ENCODE measurements around the gene TBATA.

The TBATA gene

DNA sequence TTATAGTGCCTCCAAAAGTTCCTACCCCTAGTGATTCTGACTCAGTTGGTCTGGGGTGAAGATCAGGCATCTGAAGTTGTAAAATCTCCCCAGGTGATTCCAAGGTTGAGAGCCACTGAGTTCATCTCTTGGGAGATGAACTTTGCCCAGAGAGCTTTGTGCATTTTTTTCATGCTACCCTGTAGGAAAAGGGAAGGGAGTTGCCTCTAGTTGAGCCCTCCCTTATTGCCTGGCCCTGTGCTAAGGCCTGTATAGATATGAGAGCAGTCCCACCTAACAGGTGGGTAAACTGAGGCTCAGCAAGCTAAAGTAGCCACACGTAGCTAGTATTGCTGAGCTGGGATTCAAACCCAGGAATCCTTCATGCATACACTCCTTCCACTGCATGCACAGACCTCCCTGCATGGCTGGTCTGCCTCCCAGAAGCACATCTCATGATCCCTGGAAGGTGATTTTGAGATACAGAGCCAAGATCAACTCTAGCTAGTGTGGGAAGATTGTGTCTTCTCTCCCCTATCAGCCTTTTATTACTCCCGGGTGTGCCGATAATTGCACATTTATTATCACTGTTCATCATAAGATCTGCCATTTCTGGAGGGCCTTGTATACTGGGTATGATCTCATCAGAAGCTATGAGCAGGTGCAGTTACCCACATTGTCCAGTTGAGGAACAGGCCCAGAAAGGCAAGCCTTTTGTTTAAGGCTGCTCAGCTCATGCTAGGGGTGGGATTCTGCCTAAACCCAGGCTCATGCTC is 47.0 kb downstream of the TBATA start:
- TF ChIP-seq, protein P1, sequence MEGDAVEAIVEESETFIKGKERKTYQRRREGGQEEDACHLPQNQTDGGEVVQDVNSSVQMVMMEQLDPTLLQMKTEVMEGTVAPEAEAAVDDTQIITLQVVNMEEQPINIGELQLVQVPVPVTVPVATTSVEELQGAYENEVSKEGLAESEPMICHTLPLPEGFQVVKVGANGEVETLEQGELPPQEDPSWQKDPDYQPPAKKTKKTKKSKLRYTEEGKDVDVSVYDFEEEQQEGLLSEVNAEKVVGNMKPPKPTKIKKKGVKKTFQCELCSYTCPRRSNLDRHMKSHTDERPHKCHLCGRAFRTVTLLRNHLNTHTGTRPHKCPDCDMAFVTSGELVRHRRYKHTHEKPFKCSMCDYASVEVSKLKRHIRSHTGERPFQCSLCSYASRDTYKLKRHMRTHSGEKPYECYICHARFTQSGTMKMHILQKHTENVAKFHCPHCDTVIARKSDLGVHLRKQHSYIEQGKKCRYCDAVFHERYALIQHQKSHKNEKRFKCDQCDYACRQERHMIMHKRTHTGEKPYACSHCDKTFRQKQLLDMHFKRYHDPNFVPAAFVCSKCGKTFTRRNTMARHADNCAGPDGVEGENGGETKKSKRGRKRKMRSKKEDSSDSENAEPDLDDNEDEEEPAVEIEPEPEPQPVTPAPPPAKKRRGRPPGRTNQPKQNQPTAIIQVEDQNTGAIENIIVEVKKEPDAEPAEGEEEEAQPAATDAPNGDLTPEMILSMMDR (conservative IDR thresholded peaks at IDR 0.05; ENCODE audit: low read depth) = no peak
- ChIA-PET CTCF (interaction anchor here (0.5 to 0.9 kb wide), 4 partner anchors 16 to 1162 kb away, joined by 3 to 4 read pairs (median 4); no protein-coding TSS in a partner anchor), POLR2A (ENCODE audit: low non-redundant PET) (no interaction called here)

DNA sequence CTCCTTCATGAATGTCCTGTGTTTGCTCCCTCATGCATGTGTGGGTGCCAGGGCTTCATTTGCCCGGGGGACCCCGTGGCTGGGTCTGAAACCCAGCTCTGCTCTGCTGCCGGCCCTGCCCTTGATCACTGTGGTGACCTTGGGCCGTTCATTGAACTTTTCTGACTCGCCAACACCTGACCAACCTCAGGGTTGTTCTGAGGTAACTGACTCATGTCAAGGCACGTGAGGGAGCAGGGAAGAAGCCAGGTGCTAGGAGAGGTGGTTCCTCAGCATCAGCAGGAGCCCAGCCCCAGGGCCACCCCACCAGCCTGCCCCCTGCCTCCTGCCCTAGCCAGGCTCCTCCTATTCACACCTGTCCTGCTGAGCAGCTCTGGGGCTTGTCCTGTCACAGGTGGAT is 47.9 kb downstream of the TBATA start:
- DNase-seq (ENCODE audit: low spot score) = no peak
- ChIA-PET CTCF (interaction anchor here (0.6 kb wide), 1 partner anchor 73 kb away, joined by 3 read pairs; no protein-coding TSS in a partner anchor), POLR2A (ENCODE audit: low non-redundant PET) (no interaction called here)
- no peak overlapping the region for H3K27ac ChIP-seq
- TF ChIP-seq, protein P1 (conservative IDR thresholded peaks at IDR 0.05; ENCODE audit: low read depth) = no peak

More for the DNA sequence above, 47.0 kb downstream of the TBATA start:
- no peak for DNase-seq (ENCODE audit: low spot score)
- no peak overlapping the region for H3K27ac ChIP-seq

DNA sequence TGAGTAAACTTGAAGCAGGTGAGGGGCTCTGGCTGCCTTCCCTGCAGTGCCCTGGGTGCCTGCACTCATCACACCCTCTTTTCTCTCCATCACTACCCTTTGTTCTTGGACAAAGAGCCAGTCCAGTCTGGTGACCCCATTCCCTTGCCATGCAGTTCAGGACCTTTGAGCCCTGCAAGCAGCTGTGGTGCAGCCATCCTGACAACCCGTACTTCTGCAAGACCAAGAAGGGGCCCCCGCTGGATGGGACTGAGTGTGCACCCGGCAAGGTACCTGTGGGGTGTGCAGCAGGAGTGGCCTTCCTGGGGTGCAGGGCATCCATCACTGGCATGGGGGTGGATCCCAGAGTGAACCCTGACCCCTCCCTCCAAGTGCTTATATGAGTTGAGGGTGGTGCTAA is 48.7 kb downstream of the TBATA start:
- TF ChIP-seq, protein P1 (conservative IDR thresholded peaks at IDR 0.05; ENCODE audit: low read depth) = no peak
- CTCF ChIA-PET = no interaction called here
- POLR2A ChIA-PET (ENCODE audit: low non-redundant PET) = no interaction called here
- no peak for DNase-seq (ENCODE audit: low spot score)
- no peak overlapping the region for H3K27ac ChIP-seq

DNA sequence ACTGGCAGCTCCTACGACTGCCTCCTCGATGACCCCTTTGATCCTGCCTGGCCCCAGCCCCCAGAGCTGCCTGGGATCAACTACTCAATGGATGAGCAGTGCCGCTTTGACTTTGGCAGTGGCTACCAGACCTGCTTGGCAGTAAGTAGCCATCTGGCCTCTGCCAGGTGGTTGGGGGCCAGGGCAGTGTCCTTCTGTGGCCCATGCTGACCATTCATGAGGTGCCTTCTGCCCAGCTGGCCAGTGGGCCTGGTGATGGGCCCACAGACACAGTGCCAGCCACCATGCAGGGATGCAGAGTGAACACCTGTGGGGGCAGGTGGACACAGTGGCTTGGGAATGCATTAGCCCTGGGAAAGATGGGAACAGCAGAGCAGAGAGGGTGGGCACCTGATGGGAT is 50.0 kb downstream of the TBATA start:
- TF ChIP-seq, protein P1 (conservative IDR thresholded peaks at IDR 0.05; ENCODE audit: low read depth) = no peak
- no peak for DNase-seq (ENCODE audit: low spot score)
- ChIA-PET CTCF (interaction anchor here (0.6 kb wide), 1 partner anchor 26 kb away, joined by 3 read pairs; no protein-coding TSS in a partner anchor), POLR2A (ENCODE audit: low non-redundant PET) (interaction anchor here (0.7 kb wide), 1 partner anchor 130 kb away, joined by 4 read pairs; no protein-coding TSS in a partner anchor)
- H3K27ac ChIP-seq = no peak overlapping the region

DNA sequence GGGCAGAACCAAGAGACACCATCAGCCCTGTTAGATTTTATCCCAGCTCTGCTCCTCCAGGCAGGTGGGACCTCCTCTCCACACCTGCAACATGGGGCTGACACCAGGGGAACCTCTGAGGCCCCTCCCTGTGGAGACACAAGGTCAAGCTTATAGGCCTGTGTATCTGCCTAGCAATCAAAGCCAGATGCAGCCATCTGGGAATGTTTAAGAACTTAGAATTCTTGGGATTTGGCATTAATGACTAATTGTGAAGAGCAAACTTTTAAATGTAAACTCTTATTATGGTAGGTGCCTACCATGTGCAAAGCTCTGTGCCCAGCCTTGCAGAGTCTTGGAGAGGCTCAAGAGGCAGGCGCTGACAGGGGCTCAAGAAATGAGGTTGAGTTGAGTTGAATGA is 52.1 kb downstream of the TBATA start:
- TF ChIP-seq, protein P1 (conservative IDR thresholded peaks at IDR 0.05; ENCODE audit: low read depth) = no peak
- H3K27ac ChIP-seq = no peak overlapping the region
- DNase-seq (ENCODE audit: low spot score) = no peak
- POLR2A ChIA-PET (ENCODE audit: low non-redundant PET) = no interaction called here
- CTCF ChIA-PET = interaction anchor here (0.6 kb wide), 1 partner anchor 66 kb away, joined by 3 read pairs; no protein-coding TSS in a partner anchor

DNA sequence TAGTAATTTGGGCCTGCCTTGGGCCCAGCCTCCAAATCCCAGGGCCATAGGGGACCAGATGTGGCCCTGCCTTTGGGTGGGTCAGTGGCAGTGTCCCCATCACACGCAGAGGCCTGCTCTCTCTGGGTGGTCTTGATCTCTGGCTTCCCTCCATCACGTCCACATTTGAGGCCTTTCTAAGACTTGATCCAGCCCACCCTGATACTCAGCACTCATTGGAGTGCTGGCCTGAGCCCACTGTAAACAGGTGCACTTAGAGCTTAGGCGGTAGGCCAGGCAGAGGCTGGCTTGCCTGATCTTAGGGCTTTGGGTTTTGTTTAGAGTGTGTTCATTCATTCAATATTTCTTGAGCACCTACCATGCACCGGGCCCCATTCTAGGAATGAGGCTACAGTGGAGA is 52.6 kb downstream of the TBATA start:
- no peak overlapping the region for H3K27ac ChIP-seq
- ChIA-PET POLR2A (ENCODE audit: low non-redundant PET) (no interaction called here), CTCF (no interaction called here)
- TF ChIP-seq, protein P1 (conservative IDR thresholded peaks at IDR 0.05; ENCODE audit: low read depth) = no peak
- DNase-seq (ENCODE audit: low spot score) = no peak

Data from RWPE1 (cell line).